ENCODE measurements around the gene SLCO3A1.

The SLCO3A1 gene

DNA sequence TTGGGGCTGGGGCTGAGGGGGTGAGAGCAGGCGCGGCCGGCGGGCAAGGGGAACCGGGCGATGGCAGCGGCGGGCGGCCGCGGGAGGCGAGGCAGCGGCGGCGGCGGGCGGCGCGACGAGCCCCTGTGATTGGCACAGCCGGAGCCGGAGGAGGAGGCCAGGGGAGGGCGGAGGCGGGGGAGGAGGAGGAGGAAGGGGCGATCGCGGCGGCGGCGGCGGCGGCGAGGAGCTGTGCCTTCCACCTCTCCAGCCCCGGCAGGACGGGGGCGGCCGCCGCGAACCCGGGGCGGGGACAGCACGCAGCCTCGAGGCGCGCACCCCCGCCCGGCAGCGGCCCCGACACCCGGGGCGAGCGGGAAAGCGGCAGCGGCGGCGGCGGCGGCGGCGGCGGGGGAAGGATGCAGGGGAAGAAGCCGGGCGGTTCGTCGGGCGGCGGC lies at the start of gene SLCO3A1:
TSS of gene SLCO3A1 (plus strand) at position 198 of the 437 bp plus-strand sequence.
- DNase-seq, result no peak

DNA sequence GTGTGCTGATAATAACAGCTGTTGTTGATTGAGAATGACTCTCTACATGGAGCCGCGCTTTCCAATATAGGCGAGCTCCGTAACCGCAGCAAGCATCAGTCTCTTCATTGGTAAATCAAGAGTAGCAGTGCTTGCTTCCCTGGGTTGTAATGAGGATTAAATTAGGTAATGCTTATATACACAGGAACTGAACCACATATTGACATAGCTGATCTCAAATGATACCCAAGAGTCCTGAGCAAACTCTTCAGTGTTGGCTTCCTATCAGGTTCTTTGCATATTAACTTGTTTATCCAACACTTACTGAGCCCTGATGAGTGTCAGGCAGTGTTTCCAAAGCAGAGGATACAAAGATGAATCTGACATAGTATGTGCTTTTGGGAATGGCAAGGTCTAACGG lies 46.4 kb upstream of the SLCO3A1 start:
- DNase-seq, result no peak

DNA sequence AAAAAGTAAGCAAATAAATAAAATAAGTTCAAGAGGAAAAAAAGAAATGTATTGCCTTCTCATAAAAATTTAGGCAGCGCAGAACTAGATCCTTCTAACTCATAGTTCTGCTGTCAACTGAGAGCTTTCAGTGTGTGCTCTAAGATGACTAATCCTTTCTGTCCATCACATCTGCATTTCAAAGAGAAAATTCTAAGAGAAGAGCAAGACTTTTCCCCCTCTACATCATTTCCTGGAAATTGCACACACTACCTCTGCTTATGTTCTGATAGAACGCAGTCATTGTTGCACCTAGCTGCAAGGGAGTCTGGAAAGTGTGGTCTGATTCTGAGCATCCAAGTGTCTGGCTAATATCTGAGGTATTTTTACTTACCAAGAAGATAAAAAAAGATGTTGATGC lies 39.6 kb upstream of the SLCO3A1 start:
- no peak for DNase-seq

DNA sequence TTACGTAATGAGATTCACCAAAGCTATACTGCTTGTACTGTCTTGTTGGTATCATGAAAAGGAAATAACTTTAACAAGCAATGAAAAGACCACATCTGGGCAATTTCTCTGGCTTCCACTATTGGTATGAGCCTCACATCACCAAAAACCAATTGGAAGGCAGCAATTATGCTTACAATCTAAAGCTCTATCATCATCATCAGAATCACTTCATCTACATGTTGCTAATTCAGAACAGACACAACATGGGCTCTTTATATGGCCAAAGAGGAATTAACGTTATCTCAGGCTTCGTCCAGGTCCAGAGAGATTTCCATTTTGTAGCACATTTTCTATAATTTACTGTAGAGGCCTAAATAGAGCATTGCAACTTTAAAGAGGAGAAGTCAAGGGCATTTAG lies 36.6 kb upstream of the SLCO3A1 start:
- no peak for DNase-seq

DNA sequence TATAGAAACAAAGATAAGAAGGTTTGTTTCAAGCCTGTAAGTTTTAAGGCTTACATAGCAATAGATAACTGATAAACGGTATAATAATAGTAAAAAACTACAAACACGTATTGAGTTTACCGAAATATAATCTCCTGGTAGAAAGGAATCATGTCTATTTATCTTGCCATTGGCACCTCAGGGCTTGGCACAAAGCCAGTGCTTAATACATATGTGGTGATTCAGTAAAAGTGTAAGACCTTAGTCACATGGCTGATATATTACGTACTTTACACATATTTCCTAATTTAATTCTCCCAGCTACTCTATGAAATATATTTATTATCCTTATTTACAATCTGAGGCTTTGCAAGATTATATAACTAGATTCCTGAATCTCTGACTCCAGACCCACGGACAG lies 32.0 kb upstream of the SLCO3A1 start:
- no peak for DNase-seq

DNA sequence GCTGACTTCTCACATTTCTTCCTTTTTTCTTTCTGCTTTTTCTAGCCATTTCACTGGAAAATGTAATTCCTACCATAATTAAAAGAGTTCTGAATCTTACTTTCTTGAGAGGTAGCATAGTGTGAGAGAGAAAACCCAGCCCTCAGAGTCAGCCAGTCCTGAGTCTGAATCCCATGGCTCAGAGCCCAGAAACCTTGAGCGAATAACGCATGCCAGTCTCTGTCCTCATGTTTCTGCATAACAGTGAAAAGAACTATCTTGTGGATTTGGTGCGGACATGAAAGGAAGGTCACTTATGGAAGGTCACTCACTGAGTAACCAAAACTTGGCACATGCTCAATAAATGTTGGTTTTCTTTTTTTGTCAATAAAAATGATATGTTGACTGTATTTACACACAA lies 29.3 kb upstream of the SLCO3A1 start:
- no peak for DNase-seq

DNA sequence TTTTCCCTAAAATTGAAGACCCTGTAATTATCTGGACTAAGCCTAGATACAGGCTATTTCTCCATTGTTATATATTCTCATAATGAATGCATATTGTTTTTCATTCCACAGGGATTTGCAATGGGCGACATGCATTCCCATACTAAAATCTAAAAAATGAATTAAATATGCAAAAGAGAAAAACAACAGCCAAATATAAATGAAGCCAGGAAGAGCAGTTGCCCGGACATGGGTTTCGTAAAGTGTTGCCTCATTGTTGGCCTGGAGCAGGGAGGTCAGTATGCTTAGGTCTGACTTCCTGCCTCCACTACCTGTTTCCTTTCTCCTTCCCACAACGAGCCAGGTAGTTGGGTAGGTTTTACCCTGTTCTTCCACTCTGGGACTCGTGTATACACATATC lies 27.1 kb upstream of the SLCO3A1 start:
- DNase-seq, result no peak

DNA sequence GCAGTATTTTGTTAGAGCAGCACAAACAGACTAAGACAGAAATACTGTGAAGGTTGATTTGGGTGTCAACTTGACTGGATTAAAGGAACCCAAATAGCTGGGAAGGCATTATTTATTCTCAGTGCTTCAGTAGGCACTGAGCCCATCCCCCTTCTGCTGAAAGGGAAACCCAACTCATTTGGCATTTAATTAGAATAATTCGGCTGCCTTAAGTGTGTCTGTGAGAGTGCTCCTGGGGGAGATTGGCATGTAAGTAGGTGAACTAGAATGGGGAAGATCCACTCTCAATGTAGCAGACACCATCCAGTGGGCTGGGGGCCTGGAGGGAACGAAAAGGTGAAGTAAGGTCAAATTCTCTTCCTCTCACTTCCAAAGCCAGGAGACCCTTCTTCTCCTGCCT lies 20.5 kb upstream of the SLCO3A1 start:
- DNase-seq, result no peak

DNA sequence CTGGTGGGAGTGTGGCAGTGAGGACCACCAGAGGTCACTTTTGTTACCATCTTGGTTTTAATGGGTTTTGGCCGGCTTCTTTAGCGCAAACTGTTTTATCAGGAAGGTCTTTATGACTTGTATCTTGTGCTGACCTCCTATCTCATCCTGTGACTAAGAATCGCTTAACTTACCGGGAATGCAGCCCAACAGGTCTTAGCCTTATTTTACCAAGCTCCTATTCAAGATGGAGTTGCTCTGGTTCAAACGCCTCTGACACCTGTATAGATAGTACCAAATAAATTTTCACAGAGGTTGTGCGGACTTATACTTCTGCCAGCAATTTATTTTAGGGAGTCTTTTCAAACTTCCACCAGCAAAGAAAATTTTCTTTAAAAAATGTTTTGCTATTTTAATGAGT lies 13.6 kb upstream of the SLCO3A1 start:
- DNase-seq, result no peak

DNA sequence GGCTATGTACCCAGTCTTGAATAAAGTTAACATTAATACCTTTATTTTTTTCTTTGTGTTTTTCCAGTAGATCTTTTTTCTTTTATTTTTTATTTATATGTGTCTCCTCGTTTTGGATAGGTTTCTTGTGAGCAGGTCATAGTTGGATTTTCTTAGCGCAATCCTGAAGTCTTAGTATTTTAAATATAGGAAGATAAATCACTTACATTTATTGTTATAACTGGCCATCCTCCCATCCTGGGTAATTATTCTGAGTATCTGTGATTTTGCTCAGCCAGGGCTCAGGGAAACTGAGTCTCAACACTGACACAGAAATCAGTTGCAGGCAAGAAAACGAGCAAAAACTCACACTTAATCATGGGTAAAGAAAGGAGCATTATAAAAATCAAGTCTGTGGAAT lies 11.6 kb upstream of the SLCO3A1 start:
- no peak for DNase-seq

DNA sequence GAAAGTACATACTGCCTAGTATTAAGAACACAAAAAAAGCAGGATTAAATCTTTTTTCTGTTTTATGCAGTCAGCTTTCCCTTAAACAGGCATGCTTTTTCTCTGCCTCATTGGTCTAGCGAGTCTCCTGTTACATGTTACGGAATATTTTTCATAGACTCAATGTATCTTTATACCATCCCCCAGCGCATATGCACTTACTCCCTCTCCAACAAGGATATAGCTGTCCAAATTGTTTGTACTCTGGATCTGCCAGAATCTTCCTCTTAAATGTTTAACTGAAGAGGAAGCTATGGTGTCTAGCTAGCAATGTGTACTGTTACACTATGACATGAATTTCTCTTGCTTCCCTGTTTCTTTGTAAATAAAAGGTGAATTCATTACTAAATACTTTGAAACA lies 9.2 kb upstream of the SLCO3A1 start:
- DNase-seq, result no peak

DNA sequence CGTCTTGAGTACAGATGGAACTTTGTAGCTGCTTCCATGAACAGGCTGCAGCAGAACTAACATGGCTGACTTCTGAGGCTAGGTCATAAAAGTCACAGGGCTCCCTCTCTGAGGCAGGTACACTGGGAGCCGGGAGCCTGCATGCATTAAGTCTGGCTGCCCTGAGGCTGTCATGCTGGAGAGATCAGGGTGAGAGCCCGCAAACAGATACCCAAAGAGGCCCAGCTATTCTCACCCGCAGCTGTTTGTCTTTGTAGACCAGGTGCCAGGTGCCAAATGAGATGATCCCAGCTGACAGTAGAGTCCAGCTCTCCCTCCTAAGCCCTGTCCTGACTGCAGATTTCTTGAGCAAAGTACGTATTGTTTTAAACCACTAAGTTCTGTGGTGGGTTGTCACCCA lies 8.6 kb upstream of the SLCO3A1 start:
- no peak for DNase-seq

DNA sequence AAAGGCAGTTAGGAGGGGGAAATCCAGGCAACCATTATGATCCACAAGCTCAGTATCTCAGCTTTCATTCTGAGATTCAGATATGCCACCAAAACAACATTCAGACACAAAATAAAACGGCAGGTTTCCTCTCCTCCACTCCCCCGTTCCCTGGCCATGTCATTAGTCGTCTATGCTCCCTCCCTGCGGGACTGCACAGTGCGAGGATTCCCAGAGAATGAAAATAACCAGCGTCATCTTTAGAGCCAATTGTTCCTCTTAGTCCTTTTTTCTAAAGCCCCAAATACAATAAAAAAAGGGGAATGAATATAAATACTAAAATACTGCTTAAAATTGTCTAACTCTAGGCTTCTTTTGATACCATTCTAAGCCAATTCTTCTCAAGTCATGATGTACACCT lies 7.8 kb upstream of the SLCO3A1 start:
- no peak for DNase-seq

DNA sequence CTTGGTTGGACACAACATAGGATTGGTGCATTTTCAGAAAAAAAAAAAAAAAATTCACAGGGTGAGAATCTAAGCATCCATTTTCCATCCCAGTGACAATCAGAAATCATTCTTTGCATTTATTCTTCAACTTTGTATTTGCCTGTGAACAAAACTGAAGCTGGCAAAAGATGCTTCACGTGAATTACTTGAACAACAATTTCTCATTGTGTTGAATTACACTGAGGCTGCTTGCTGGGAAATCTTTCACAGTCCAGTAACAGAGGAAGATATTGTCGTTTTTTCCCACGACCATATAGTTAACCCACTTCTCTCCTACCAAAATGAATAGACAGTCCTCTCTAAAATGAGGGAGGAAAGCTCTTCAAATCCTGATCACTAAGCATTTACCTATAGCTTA lies 4.3 kb upstream of the SLCO3A1 start:
- no peak for DNase-seq

DNA sequence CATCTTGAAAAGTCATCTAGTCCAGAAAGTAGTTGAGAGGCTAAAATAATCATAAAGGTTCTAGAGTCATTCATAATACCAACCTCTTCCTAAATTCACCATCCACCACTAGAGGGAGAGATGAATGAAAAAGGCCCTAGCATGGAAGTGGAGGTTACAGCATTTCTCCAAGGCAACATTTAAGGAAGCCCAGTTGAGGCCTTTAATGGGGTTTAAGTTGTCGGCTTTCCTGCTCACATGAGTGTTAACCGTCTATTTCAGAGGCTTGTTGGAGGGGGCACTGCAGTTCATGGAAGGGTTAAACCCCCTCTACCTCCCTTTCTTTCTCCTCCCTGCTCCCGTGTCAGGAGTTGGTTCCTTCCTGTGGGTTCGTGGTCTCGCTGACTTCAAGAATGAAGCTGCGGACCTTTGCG lies 3.8 kb upstream of the SLCO3A1 start:
- DNase-seq, result no peak

DNA sequence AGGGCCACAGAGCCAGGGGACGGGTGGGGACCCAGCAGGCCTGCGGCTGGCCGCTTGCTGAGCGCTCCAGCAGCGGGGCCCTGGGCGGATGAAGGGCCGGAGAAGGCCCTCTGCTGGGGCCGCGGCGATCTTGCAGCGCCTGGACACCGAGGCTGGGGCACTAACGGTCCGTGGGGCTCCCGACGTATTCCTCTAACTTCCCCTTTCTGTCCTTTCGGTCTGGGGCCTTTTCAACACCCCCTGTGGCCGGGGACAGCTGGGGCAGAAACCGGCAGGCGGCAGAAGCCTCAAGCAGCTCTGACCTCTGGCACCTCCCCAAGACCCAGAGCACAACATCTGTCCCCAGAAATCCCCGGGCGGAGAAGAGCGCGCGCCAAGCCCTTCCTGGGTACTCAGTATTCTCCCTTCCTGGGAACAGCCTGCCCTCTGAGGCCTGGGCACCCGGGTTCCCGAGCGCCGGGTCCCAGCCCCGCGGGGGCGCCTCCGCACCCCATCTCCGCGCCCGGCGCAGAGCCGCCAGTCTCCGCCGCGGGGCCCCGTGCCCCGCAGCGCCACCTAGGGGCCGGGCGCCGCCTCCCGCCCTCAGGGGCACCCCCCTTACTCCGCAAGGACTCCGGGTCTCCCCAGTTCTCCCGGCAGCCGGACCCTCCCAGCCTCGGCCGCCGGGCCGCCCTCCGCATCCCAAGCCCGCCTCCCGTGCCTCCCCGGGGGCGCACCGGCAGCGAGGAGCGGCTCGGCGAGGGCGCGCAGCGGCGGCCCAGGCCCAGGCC lies 582 bp upstream of the SLCO3A1 start:
- DNase-seq, result no peak

DNA sequence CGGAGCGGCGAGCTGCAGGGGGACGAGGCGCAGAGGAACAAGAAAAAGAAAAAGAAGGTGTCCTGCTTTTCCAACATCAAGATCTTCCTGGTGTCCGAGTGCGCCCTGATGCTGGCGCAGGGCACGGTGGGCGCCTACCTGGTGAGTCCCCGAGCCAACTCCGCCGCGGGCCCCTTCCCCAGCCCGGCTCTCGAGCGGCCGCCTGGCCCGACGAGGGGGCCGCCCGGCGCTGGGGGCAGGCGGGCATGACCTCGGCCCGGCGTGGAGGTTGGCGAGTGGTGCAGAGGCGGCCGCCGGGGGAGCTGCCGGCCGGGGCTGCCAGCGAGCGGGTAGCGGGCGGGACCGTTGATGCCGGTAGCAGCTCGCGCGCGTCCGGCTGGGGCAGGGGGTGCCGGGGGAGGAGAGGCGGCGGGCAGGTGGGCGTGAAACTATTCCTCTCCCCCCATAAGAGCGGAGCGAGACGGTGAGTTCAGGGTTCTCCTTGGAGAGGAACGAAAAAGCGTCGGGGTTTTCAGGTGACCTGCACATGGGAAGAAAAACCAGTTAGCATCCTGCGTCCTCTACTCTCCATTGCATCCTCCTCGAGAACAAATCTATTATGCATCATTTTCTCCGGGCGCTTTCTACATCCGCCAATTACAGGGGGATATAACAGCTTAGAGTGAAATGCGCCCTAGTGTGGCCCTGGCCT lies 585 bp downstream of the SLCO3A1 start:
- no peak for DNase-seq

DNA sequence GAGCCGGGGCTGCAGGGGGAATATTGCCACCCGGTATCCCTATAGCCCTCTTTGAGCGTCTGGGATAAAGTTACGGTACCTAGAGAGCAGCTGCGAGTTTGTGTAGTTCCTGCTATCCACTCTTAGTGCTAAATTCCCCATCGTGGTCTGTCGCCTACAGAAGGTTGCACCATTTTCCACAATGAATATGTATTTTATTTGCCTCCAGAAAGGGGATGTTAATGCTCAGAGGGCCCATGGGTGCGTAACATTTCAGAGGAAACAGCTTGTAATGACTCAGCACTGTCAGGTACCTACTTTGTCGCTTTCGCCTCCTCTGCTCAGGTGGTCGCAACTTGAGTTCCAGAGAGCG lies 1.1 kb downstream of the SLCO3A1 start:
- no peak for DNase-seq

DNA sequence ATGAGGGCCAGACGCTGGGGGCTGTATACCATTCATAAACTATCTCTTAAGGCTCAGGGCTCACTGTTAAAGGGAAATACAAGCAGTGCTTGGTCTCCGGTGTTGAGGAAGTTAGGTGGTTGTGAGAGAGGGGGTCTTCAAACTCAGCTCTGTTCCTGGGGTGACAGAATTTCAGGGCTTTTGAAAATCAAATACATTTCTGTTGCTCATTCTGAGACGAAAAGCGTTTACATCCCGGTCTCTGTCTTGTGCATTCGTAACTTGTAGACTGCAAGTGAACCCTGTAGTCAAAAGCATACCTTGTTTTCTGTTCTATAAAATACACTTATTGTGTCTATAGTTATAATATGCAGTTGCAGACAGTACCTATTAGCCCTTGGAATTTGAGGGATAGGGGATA lies 1.7 kb downstream of the SLCO3A1 start:
- no peak for DNase-seq

DNA sequence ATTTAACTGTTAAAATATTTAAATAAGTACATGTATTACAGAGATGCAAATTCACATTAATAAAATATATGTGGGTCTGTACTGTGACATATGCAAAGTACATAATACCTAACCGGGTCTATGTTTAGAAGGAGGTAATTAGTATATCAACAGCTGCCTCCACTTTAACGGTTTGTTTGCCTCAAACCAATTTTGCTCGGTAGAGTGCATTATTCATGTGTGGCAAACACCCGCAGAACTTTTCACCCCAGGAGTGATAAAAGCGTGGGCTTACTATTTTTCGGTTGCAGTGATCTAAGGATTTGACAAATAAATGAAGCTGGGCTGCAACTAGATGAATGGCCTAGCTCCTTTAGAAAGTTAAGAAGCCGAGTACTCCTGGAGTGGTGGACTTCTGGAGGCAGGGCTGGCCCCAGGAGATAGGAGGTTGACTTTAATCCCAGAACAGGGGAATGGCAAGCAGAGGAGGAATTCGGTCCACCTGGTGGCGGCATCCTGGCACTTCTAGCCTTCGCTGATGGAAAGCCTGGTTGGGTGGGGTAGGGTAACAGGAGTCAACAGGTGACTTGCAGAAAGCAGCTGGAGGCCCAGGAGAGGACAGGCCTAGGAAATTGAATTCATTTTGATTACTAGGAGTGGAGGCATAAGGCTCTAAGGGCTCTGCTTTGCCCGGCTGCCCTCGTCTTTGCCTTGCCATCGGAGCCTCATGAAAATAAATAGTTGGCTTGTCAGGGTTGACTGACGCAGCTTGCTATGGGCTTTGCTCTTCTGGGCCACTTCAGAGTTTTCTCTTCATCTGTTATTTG lies 2.4 kb downstream of the SLCO3A1 start:
- DNase-seq, result no peak

DNA sequence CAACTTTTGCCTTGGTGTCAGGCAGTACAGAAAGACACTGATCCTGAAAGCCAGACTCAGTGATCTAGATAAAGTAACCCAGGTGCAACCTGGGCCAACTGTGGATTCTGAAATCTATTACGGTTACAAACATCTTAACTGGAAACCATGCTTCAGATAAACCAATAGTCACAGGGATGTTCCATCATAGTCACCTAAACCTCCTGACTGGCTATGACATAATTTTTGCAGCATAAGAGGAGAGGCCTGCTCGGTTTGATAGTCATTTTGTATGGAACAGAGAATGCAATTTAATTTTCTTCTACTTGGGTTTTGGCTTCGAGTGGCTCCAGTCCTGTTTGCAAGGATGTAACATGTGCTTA lies 3.7 kb downstream of the SLCO3A1 start:
- no peak for DNase-seq

DNA sequence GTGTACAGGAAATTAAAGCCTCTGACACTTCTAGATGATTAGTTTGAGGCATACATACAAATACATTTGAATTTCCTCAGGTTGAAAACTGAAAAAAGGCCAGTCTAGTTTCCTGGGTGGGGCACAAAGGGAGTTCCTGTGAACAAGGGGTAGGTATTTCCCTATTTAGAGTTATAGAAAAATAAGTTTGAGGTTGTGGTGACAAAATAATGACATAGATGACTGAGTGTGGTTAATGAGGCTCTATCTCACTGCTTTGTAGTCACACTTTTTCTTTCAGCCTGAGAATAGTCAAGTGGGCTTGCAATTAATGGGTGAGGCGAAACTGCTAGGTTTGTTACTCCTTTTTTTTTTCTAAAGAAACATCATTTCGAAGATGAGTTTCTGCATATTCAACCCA lies 4.3 kb downstream of the SLCO3A1 start:
- DNase-seq, result no peak

DNA sequence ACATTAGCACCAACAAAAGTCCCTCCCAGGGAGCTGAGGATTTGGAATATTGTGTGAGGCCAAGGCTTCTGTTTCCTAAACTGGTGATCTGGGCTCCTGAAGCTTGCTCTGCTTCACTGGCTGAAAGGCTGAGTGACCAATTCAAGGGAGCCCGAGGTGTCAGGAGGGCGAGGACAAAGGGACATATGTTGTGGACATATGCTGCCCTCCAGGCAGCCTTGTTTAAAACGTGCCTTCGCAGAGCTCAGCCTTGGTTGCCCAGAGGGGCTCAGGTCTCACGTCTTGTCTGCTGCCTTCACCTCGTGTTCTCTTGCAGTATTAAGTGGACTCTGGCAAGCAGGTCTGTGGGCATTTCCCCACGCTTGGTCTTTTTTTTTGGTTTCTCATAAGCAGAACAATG lies 7.0 kb downstream of the SLCO3A1 start:
- DNase-seq, result no peak

DNA sequence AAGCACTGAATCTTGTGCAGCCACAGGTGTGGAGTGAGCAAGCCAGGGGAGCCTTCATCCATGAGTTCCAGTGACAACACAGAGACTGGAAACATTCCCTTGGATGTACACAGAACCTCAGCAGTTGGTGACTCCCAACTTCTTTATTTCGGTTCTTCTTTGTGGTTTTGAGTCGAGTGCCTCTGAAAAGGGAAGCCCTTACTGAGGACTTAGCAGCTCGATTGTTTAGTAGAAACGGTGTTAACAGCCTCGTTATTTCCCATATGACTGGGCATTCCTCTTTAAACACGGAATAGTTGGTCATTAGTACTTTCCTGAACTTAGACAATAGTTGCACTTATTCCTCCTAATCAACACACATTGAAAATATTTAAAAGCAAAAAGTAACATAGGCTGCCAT lies 7.7 kb downstream of the SLCO3A1 start:
- DNase-seq, result no peak

Data from cortex of kidney (tissue), 1 donor.